GM21360 (cell line): ENCODE measurements around the gene CLMP.

Experiments
- ATAC-seq: cut with Tn5 transposase; IDR thresholded peaks from one replicate; pipeline ENCODE4 v1.9.1; 2021; ENCODE audit warnings: mild to moderate bottlenecking, moderate library complexity; ENCODE audit not compliant: unreplicated experiment

Gene CLMP

GRCh38 chr11:123030517-123030916, 164.5 kb downstream of the CLMP start:
- no peak for ATAC-seq

GRCh38 chr11:123020968-123021367, 174.1 kb downstream of the CLMP start:
- ATAC-seq: no peak
